Heart left ventricle (tissue), 16 donors: ENCODE measurements around the gene PRIMA1. TPM values are rescaled to one million over a fixed set of nuclear protein-coding genes. Genes with fewer than 3 reads are reported as not detected.

Experiments
- ATAC-seq, 4 donors: fragments of 200-7000 bp; cut with Tn5 transposase; one replicate each; pipeline ENCODE4 v1.9.1; 2020 to 2022; ENCODE audit warnings: moderate library complexity in 4 of 4, mild to moderate bottlenecking in 3 of 4, moderate number of reproducible peaks in 1 of 4
- DNase-seq, 5 donors: peaks; one replicate each; pipeline ENCODE4 v3.0.0-alpha.2; 2020
- H3K27ac ChIP-seq, 12 donors: fragments of 200-600 bp; sonication (generic) in 4 of 12; one replicate each; pipeline versions ENCODE4 v1.5.0 to v1.8.0; 2016 to 2022; ENCODE audit warnings: mild to moderate bottlenecking in 2 of 12
- H3K27me3 ChIP-seq, 9 donors: fragments of 200-600 bp; sonication (generic) in 2 of 9; one replicate each; pipeline versions ENCODE4 v1.5.1 to v1.8.0; 2016 to 2022; ENCODE audit warnings: mild to moderate bottlenecking in 3 of 9
- H3K36me3 ChIP-seq, 9 donors: fragments of 200-600 bp; sonication (generic) in 2 of 9; one replicate each; pipeline versions ENCODE4 v1.5.0 to v1.8.0; 2018 to 2022; ENCODE audit warnings: mild to moderate bottlenecking in 2 of 9
- H3K4me1 ChIP-seq, 12 donors: fragments of 200-600 bp; sonication (generic) in 4 of 12; one replicate each; pipeline versions ENCODE4 v1.5.0 to v1.8.0; 2016 to 2022; ENCODE audit warnings: mild to moderate bottlenecking in 3 of 12
- H3K4me3 ChIP-seq, 12 donors: fragments of 200-600 bp; sonication (generic) in 4 of 12; one replicate each; pipeline versions ENCODE4 v1.5.0 to v1.8.0; 2017 to 2022; ENCODE audit warnings: mild to moderate bottlenecking in 9 of 12, moderate library complexity in 4 of 12
- H3K9me3 ChIP-seq, 12 donors: fragments of 200-600 bp; sonication (generic) in 4 of 12; one replicate each; pipeline versions ENCODE4 v1.5.0 to v1.8.0; 2016 to 2022; ENCODE audit warnings: mild to moderate bottlenecking in 1 of 12
- POLR2A ChIP-seq, 2 donors: fragments of 450-650 bp; IDR thresholded peaks; one replicate each; pipeline ENCODE4 v1.6.1; 2017; ENCODE audit warnings: antibody characterized with exemption in 2 of 2, mild to moderate bottlenecking in 2 of 2, moderate library complexity in 2 of 2
- WGBS, 4 donors: extraction: QIAGEN DNeasy Blood & Tissue Kit in 2 of 4; methylation state at CpG; one replicate each; pipeline versions ENCODE4 v1.1.5 to v1.1.7; 2013 to 2018; 5-methylcytosine and 5-hydroxymethylcytosine counted together
- intact Hi-C, 10 donors: fragments of 100-400 bp; cut with DNase I; formaldehyde crosslinking; loops; one replicate each; pipeline versions ENCODE4 v1.11.1 to v1.14.2; 2022
- long read RNA-seq, 3 donors: library from polyadenylated mRNA; unstranded; transcript quantifications; one replicate each; pipeline ENCODE4 v2.0.0, GENCODE V29; 2020 to 2021
- polyA plus RNA-seq, 2 donors: library from polyadenylated mRNA; stranded (reverse); fragments of 200-250 nt; gene quantifications; one replicate each; pipeline ENCODE4 v1.2.3, GENCODE V29; 2013
- total RNA-seq, 9 donors: library from RNA; depleted of rRNA in 2 of 9; stranded (reverse); fragments of >200 nt in 2 of 9; fragmentation: NEBNext Ultra II Directional in 3 of 9; extraction: Animal tissue kit (Norgen Biotek cat#: 25700) in 3 of 9; gene quantifications; one replicate each; pipeline versions ENCODE4 v1.1.0 to v1.2.4, GENCODE V29; 2016 to 2023
- TF ChIP-seq, protein P1 (sequence below), 12 donors: fragments of 200-600 bp; sonication (generic) in 4 of 12; IDR thresholded peaks; one replicate each; pipeline versions ENCODE4 v1.5.0 to v1.8.0; 2018 to 2022; ENCODE audit warnings: antibody characterized with exemption in 12 of 12, mild to moderate bottlenecking in 5 of 12
- donor health status: ischemic (EF 13 %, LVEDD 7.1; RV severe dilation, severe dysfunction).
- donor health status: healthy with polysubstance abuse.
- donor health status: DM: no; HTN: yes; CAD: no.
- donor health status: DM: no; HTN: no; CAD: no.
- donor health status: ischemic (EF 25% LVEDD 6.9; RV normal size, moderate dysfunction).
- donor health status: ischemic (EF 25% LVEDD 5.7; RV mildly dilated, moderate dysfunction).
- donor health status: healthy.
- donor health status: DM: yes; HTN: yes; CAD: no.
- donor health status: ischemic (EF 35%, LVEDD 5.7; RV mildly dilated, moderate dysfunction).
- donor health status: nonischemic (EF 11% LVEDD 7.7; RV severe dilation, severe dysfunction).
- donor health status: DM: yes; HTN: yes; CAD: no.
- donor health status: PGD.
- donor health status: ischemic (EF 29% LVEDD 5.4; RV normal size, mild dysfunction).
- donor health status: nonischemic (EF 23%, LVEDD 6.1; RV moderate dilation, normal function).

The PRIMA1 gene, protein sequence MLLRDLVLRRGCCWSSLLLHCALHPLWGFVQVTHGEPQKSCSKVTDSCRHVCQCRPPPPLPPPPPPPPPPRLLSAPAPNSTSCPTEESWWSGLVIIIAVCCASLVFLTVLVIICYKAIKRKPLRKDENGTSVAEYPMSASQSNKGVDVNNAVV
- total RNA-seq (10 to 100 TPM in 3 of 9 donors, 1 to 10 TPM in 6; 1.8 to 12.2 (median 5.0) TPM), polyA plus RNA-seq (10 to 100 TPM in 1 of 2 donors, 1 to 10 TPM in 1; 1.4 to 27.5 TPM)
- long read RNA-seq, donor 1, partial matches to known transcripts: 0 of 2 reads
- long read RNA-seq, donor 1, other reads (novel, unspliced or antisense): 2 of 2 reads
- long read RNA-seq, donor 2, partial matches to known transcripts: 0 of 3 reads
- long read RNA-seq, donor 2, other reads (novel, unspliced or antisense): 3 of 3 reads
- long read RNA-seq, donor 3, partial matches to known transcripts: 0 of 8 reads
- long read RNA-seq, donor 3, other reads (novel, unspliced or antisense): 8 of 8 reads

DNA sequence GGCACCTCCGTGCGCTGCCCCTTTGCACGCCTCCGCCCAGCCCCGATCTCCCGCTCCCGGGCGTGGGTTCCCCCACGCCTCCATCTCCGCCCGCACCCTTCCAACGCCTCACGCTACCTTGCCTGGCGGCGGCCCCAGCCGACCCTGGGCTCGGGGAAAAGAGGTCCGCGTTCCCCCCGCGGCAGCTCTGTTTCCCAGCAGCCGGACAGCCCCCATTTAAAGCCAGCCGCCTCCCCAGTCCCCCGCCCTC is at the start of gene PRIMA1:
Gene PRIMA1 (minus strand): TSS at position 193 of the 250 bp plus-strand sequence. CDS start 767 bp downstream, outside the sequence.
- DNase-seq: no peak
- H3K4me1 ChIP-seq: peaks cover 0 to 24% (median 5%) of the 10 kb centered on the region in 12 donors

DNA sequence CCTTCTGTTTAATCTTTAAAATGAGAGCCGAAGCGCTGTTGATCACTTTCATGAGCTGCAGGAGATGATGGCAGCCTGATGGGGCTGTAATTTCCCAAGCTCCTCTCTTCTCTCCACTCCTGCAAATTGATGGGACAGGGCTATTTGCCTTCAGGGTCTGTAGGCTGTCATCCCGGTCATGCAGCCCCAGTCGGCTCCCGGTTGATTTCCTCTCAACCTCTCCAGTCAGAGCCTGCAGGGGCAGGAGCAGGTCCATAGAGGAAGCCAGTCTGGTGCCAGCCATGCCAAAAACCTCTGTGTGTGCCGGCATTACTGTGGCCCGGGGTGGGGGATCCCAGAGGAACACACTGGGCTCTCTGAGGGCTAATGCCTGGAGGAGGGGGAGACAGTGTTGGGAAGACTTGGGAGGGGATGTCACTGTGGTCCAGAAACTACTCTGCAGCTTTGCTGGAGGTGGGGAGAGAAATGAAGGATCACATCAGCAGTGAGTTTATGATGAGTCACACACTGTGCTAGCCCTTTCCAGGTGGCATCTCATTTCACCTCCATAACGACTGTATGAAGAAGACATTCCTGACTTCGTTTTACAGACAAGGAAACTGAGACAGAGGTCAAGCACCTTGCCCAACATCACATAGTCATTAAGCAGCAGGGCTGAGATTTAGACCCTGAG is 46.5 kb upstream of the PRIMA1 start:
- Histone ChIP-seq H3K27ac (no peak overlapping the region), H3K27me3 (peaks cover 0 to 9% (median 0%) of the 10 kb centered on the region in 9 donors), H3K36me3 (no peaks in the 10 kb centered on the region), H3K4me1 (no peaks in the 10 kb centered on the region), H3K4me3 (no peak overlapping the region), H3K9me3 (no peaks in the 10 kb centered on the region)
- 71 to 80% (median 77%) methylated on average over 9 of the region's 9 CpGs for WGBS, 4 donors
- DNase-seq: no peak
- no peak for ATAC-seq
- no peak for TF ChIP-seq POLR2A (IDR thresholded peaks at IDR 0.05)
- TF ChIP-seq, protein P1, sequence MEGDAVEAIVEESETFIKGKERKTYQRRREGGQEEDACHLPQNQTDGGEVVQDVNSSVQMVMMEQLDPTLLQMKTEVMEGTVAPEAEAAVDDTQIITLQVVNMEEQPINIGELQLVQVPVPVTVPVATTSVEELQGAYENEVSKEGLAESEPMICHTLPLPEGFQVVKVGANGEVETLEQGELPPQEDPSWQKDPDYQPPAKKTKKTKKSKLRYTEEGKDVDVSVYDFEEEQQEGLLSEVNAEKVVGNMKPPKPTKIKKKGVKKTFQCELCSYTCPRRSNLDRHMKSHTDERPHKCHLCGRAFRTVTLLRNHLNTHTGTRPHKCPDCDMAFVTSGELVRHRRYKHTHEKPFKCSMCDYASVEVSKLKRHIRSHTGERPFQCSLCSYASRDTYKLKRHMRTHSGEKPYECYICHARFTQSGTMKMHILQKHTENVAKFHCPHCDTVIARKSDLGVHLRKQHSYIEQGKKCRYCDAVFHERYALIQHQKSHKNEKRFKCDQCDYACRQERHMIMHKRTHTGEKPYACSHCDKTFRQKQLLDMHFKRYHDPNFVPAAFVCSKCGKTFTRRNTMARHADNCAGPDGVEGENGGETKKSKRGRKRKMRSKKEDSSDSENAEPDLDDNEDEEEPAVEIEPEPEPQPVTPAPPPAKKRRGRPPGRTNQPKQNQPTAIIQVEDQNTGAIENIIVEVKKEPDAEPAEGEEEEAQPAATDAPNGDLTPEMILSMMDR (IDR thresholded peaks at IDR 0.05): no peak
- intact Hi-C loops: no loop called here

More for the DNA sequence above, at the start of gene PRIMA1:
- no peaks in the 10 kb centered on the region for H3K9me3 ChIP-seq
- H3K36me3 ChIP-seq: no peaks in the 10 kb centered on the region
- peak within 1 kb of the TSS in 10 of 12 donors; percentile 14 to 86 (median 64) for H3K27ac ChIP-seq
- peak within 1 kb of the TSS; percentile 37 to 69 (median 57) for H3K4me3 ChIP-seq
- intact Hi-C loops: loop anchor here in 9 of 10 donors (2.0 to 10.0 kb wide), 10 partner anchors 41 to 133 kb away; no protein-coding TSS in a partner anchor
- peak; percentile 16 to 27 (median 24) for ATAC-seq
- TF ChIP-seq, protein P1 (IDR thresholded peaks at IDR 0.05): no peak
- TF ChIP-seq POLR2A (IDR thresholded peaks at IDR 0.05): no peak
- H3K27me3 ChIP-seq: peaks cover 0 to 35% (median 2%) of the 10 kb centered on the region in 9 donors
- 1 to 2% (median 1%) methylated on average over 23 to 24 of the region's 24 CpGs for WGBS, 4 donors

DNA sequence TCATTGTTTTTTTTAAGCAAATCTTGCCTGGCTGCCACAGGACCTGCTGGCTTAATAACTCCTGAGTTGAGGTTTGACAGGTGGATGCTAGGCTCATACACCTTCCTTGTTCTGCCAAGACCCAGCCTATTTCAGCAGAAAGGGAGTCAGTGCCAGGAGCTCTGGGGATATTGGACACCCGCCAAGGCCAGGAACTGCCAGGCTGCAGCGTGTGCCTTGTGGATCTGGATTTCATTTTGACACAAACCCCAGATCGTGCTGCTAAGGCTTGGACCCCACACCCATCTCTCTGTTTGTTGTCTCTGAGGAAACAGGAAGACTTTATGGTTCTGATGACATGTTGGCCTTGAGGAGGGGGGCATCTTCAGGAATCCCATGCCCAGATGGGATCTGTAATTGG is 44.4 kb upstream of the PRIMA1 start:
- WGBS, 4 donors: 14 to 27% (median 19%) methylated on average over 3 of the region's 3 CpGs
- intact Hi-C loops: no loop called here
- Histone ChIP-seq H3K27ac (no peak overlapping the region), H3K27me3 (peaks cover 0 to 9% (median 0%) of the 10 kb centered on the region in 9 donors), H3K4me3 (no peak overlapping the region), H3K4me1 (no peaks in the 10 kb centered on the region), H3K9me3 (no peaks in the 10 kb centered on the region), H3K36me3 (no peaks in the 10 kb centered on the region)
- no peak for TF ChIP-seq POLR2A (IDR thresholded peaks at IDR 0.05)
- TF ChIP-seq, protein P1 (IDR thresholded peaks at IDR 0.05): no peak
- DNase-seq (peak in 4 of 5 donors; percentile 36 to 63 (median 50)), ATAC-seq (peak; percentile 47 to 83 (median 77))

DNA sequence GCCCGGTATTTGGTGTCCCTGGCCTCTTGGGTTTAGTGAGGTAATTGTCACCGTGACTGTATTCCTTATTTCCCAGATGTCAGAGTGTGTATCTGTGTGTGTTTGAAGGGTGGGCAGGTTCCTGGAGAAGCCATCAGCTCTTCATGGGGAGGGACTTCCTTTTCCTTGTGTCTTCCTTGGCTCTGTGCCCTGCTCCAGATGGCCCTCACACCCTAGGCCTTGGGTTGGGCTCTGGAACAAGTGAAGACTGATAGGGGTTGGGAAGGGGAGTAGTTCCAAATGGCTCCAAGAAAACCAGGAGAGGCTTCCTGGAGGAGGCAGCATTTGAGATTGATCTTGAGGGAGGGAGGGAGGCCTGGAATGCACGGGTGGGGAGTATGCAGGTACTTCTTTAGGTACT is 43.8 kb upstream of the PRIMA1 start:
- peaks cover 0 to 9% (median 0%) of the 10 kb centered on the region in 9 donors for H3K27me3 ChIP-seq
- DNase-seq: no peak
- no peak overlapping the region for H3K27ac ChIP-seq
- no peaks in the 10 kb centered on the region for H3K4me1 ChIP-seq
- H3K9me3 ChIP-seq: no peaks in the 10 kb centered on the region
- WGBS, 4 donors: 55 to 65% (median 59%) methylated on average over 3 of the region's 3 CpGs
- intact Hi-C loops: no loop called here
- H3K36me3 ChIP-seq: no peaks in the 10 kb centered on the region
- TF ChIP-seq, protein P1 (IDR thresholded peaks at IDR 0.05): no peak
- no peak for TF ChIP-seq POLR2A (IDR thresholded peaks at IDR 0.05)
- ATAC-seq: no peak
- H3K4me3 ChIP-seq: no peak overlapping the region
